Neural cell (in vitro differentiated cells): Measurements from ENCODE around the gene RNF121. TPM values are rescaled to one million over a fixed set of nuclear protein-coding genes. Genes with fewer than 3 reads are reported as not detected.

ENCODE experiments used
- H2AFZ ChIP-seq: fragments of 200-600, 300-800 bp; sonication (generic), shearing (Covaris generic); 2 replicates; pipeline ENCODE4 v1.6.0; 2014; ENCODE audit warnings: low read depth, mild to moderate bottlenecking, antibody characterized with exemption, low read length, moderate library complexity
- H3F3A ChIP-seq: fragments of 200-600 bp; shearing (Covaris generic); 2 replicates; pipeline ENCODE4 v1.6.1; 2016; ENCODE audit warnings: mild to moderate bottlenecking, moderate library complexity, mixed read lengths, antibody characterized with exemption, low read length; ENCODE audit not compliant: insufficient read depth, poor library complexity, severe bottlenecking
- H3K27ac ChIP-seq: fragments of 200-600, 300-800 bp; sonication (generic), shearing (Covaris generic); 2 replicates; pipeline ENCODE4 v1.5.1; 2014; ENCODE audit warnings: mild to moderate bottlenecking, low read length, moderate library complexity
- H3K27me3 ChIP-seq: fragments of 300-800, 200-600 bp; sonication (generic), shearing (Covaris generic); 2 replicates; pipeline ENCODE4 v1.6.0; 2014; ENCODE audit warnings: mild to moderate bottlenecking, low read depth, low read length, moderate library complexity; ENCODE audit not compliant: insufficient read depth
- H3K36me3 ChIP-seq: fragments of 300-800, 200-600 bp; sonication (generic), shearing (Covaris generic); 2 replicates; pipeline ENCODE4 v1.5.1; 2014; ENCODE audit warnings: mild to moderate bottlenecking, antibody characterized with exemption, low read length, moderate library complexity; ENCODE audit not compliant: insufficient read depth
- H3K4me2 ChIP-seq: fragments of 300-800, 200-600 bp; sonication (generic), shearing (Covaris generic); 2 replicates; pipeline ENCODE4 v1.6.0; 2014; ENCODE audit warnings: mild to moderate bottlenecking, low read length
- H3K4me3 ChIP-seq: fragments of 300-800, 200-600 bp; sonication (generic), shearing (Covaris generic); 2 replicates; pipeline ENCODE4 v1.5.1; 2014; ENCODE audit warnings: mild to moderate bottlenecking, low read length, moderate library complexity
- H3K79me2 ChIP-seq: fragments of 200-600 bp; shearing (Covaris generic); replicated peaks from 2 replicates; pipeline ENCODE4 v1.6.0; 2014; ENCODE audit warnings: mild to moderate bottlenecking, low read length, moderate library complexity; ENCODE audit not compliant: insufficient read depth
- H3K9ac ChIP-seq: fragments of 300-800, 200-600 bp; sonication (generic), shearing (Covaris generic); 2 replicates; pipeline ENCODE4 v1.6.1; 2016; ENCODE audit warnings: mild to moderate bottlenecking, low read length, mixed read lengths
- H3K9me2 ChIP-seq: fragments of 200-600 bp; shearing (Covaris generic); 2 replicates; pipeline ENCODE4 v1.6.1; 2016; ENCODE audit warnings: mild to moderate bottlenecking, low read length, mixed read lengths; ENCODE audit not compliant: insufficient read depth
- H3K9me3 ChIP-seq: fragments of 200-600, 300-800 bp; sonication (generic), shearing (Covaris generic); 2 replicates; pipeline ENCODE4 v1.6.1; 2016; ENCODE audit warnings: mild to moderate bottlenecking, mixed run types, low read length, moderate library complexity, mixed read lengths
- H4K20me1 ChIP-seq: fragments of 200-600 bp; shearing (Covaris generic); 2 replicates; pipeline ENCODE4 v1.6.1; 2016; ENCODE audit warnings: mild to moderate bottlenecking, mixed run types; ENCODE audit not compliant: insufficient read depth
- CTCF ChIP-seq: fragments of 450-650 bp; IDR thresholded peaks from 2 replicates; pipeline ENCODE4 v1.5.1; 2014; ENCODE audit warnings: antibody characterized with exemption, mild to moderate bottlenecking, moderate library complexity; ENCODE audit not compliant: poor library complexity, severe bottlenecking
- EP300 ChIP-seq: fragments of 450-650 bp; conservative IDR thresholded peaks from 2 replicates; pipeline ENCODE4 v1.6.1; 2014; ENCODE audit warnings: antibody characterized with exemption, mild to moderate bottlenecking, moderate library complexity; ENCODE audit not compliant: poor library complexity, severe bottlenecking
- EZH2 ChIP-seq: fragments of 200-600, 300-800 bp; shearing (Covaris generic), sonication (generic); IDR thresholded peaks from 2 replicates; pipeline ENCODE4 v1.6.1; 2014; ENCODE audit warnings: antibody characterized with exemption, low read length, borderline replicate concordance, mild to moderate bottlenecking; ENCODE audit not compliant: insufficient read depth, poor library complexity, severe bottlenecking
- MXI1 ChIP-seq: fragments of 450-650 bp; conservative IDR thresholded peaks from 2 replicates; pipeline ENCODE4 v1.6.1; 2014; ENCODE audit warnings: antibody characterized with exemption, mild to moderate bottlenecking; ENCODE audit not compliant: poor library complexity, severe bottlenecking
- POLR2AphosphoS5 ChIP-seq: IDR thresholded peaks from 2 replicates; pipeline ENCODE4 v1.6.1; 2012
- RAD21 ChIP-seq: fragments of 450-650 bp; conservative IDR thresholded peaks from 2 replicates; pipeline ENCODE4 v1.6.1; 2014; ENCODE audit warnings: antibody characterized with exemption, mild to moderate bottlenecking, moderate library complexity
- REST ChIP-seq: IDR thresholded peaks from 2 replicates; pipeline ENCODE4 v1.6.1; 2012; ENCODE audit warnings: borderline replicate concordance
- SMC3 ChIP-seq: fragments of 450-650 bp; conservative IDR thresholded peaks from 2 replicates; pipeline ENCODE4 v1.6.1; 2014; ENCODE audit warnings: antibody characterized with exemption, mild to moderate bottlenecking, moderate library complexity; ENCODE audit not compliant: poor library complexity
- TAF1 ChIP-seq: IDR thresholded peaks from 2 replicates; pipeline ENCODE4 v1.6.1; 2012; ENCODE audit warnings: low read depth
- polyA plus RNA-seq: library from polyadenylated mRNA; depleted of rRNA; stranded (reverse); fragments of >200 nt; gene quantifications from 2 replicates; pipeline ENCODE4 v1.2.3, GENCODE V29; 2014

The RNF121 gene
- polyA plus RNA-seq, 1 donor from 2014 or later, result 21.2 TPM

GRCh38 chr11:71933141-71933933 lies 4.5 kb downstream of the RNF121 start:
- Histone ChIP-seq H3K4me2 (no peak overlapping the region), H2AFZ (no peak overlapping the region), H3K9me3 (no peaks in the 10 kb centered on the region), H3F3A (no peaks in the 10 kb centered on the region), H3K9me2 (no peaks in the 10 kb centered on the region), H3K36me3 (no peaks in the 10 kb centered on the region), H3K9ac (no peak overlapping the region), H3K27ac (no peak overlapping the region), H3K4me3 (no peak overlapping the region), H3K79me2 (peaks cover 56% of the 10 kb centered on the region), H3K27me3 (no peaks in the 10 kb centered on the region), H4K20me1 (no peaks in the 10 kb centered on the region)
- TF ChIP-seq CTCF (no peak), RAD21 (no peak), REST (no peak), EP300 (no peak), MXI1 (no peak), POLR2AphosphoS5 (no peak), SMC3 (no peak), EZH2 (no peak), TAF1 (no peak)

GRCh38 chr11:71934213-71934612 lies 5.4 kb downstream of the RNF121 start:
- Histone ChIP-seq H4K20me1 (no peaks in the 10 kb centered on the region), H3K79me2 (peaks cover 52% of the 10 kb centered on the region)

More at GRCh38 chr11:71934213-71934612, 5.4 kb downstream of the RNF121 start:
- Histone ChIP-seq H2AFZ (no peak overlapping the region), H3K27me3 (no peaks in the 10 kb centered on the region), H3F3A (no peaks in the 10 kb centered on the region), H3K9me3 (no peaks in the 10 kb centered on the region), H3K4me3 (no peak overlapping the region), H3K9me2 (no peaks in the 10 kb centered on the region), H3K9ac (no peak overlapping the region), H3K36me3 (no peaks in the 10 kb centered on the region), H3K4me2 (no peak overlapping the region), H3K27ac (no peak overlapping the region)
- TF ChIP-seq POLR2AphosphoS5, result no peak
- TF ChIP-seq EZH2, result no peak
- TF ChIP-seq EP300, result no peak
- no peak for TF ChIP-seq CTCF
